Keratinocyte (primary cell): ENCODE results near the gene CEP295NL. TPM values are rescaled to one million over a fixed set of nuclear protein-coding genes. Genes with fewer than 3 reads are reported as not detected.

ENCODE experiments used
- DNase-seq: peaks from one replicate; pipeline ENCODE4 v3.0.0-alpha.2; 2011; ENCODE audit warnings: low read depth, missing footprints, low spot score
- FAIRE-seq: peaks from 2 replicates; lab custom pipeline; 2011; peaks lifted over from hg19 to GRCh38; lab: Jason Lieb, UNC
- H2AFZ ChIP-seq: 2 replicates; pipeline ENCODE4 v1.6.0; 2012; ENCODE audit warnings: low read length, control low read depth, inconsistent platforms; ENCODE audit not compliant: control insufficient read depth
- H3K27ac ChIP-seq: 2 replicates; pipeline ENCODE4 v1.5.1; 2011; ENCODE audit warnings: low read length; ENCODE audit not compliant: control insufficient read depth, insufficient read depth
- H3K27me3 ChIP-seq: 3 replicates; pipeline ENCODE4 v1.6.0; 2011; ENCODE audit warnings: low read length; ENCODE audit not compliant: control insufficient read depth, insufficient read depth; ENCODE audit errors: extremely low read depth
- H3K36me3 ChIP-seq, 2 experiments: 2 replicates in 1 of 2; 3 replicates in 1 of 2; pipeline ENCODE4 v1.5.1; 2011; ENCODE audit warnings: low read length in 2 of 2, mild to moderate bottlenecking in 1 of 2; ENCODE audit not compliant: control insufficient read depth in 2 of 2, insufficient read depth in 2 of 2; ENCODE audit errors: extremely low read depth in 1 of 2
- H3K4me1 ChIP-seq: 3 replicates; pipeline ENCODE4 v1.5.1; 2011; ENCODE audit warnings: low read length; ENCODE audit not compliant: control insufficient read depth, insufficient read depth; ENCODE audit errors: extremely low read depth
- H3K4me2 ChIP-seq: 3 replicates; pipeline ENCODE4 v1.6.0; 2011; ENCODE audit warnings: low read depth, low read length; ENCODE audit not compliant: control insufficient read depth, insufficient read depth; ENCODE audit errors: extremely low read depth
- H3K4me3 ChIP-seq, 3 experiments: fragments of 200-600 bp in 1 of 3; sonication (generic) in 1 of 3; 2 replicates in 2 of 3; 3 replicates in 1 of 3; pipeline ENCODE4 v1.5.1; 2011 to 2016; ENCODE audit warnings: low read length in 3 of 3, mild to moderate bottlenecking in 3 of 3, control low read depth in 2 of 3, inconsistent platforms in 1 of 3, low read depth in 1 of 3, mixed read lengths in 1 of 3, mixed run types in 1 of 3, moderate library complexity in 1 of 3; ENCODE audit not compliant: control insufficient read depth in 2 of 3, insufficient read depth in 2 of 3; ENCODE audit errors: extremely low read depth in 1 of 3
- H3K79me2 ChIP-seq: 2 replicates; pipeline ENCODE4 v1.6.0; 2012; ENCODE audit warnings: low read length; ENCODE audit not compliant: control insufficient read depth, insufficient read depth
- H3K9ac ChIP-seq: 3 replicates; pipeline ENCODE4 v1.6.0; 2011; ENCODE audit warnings: low read length; ENCODE audit not compliant: control insufficient read depth, insufficient read depth; ENCODE audit errors: extremely low read depth
- H3K9me1 ChIP-seq: 3 replicates; pipeline ENCODE4 v1.6.0; 2011; ENCODE audit warnings: low read length; ENCODE audit not compliant: control insufficient read depth, insufficient read depth; ENCODE audit errors: extremely low read depth
- H3K9me3 ChIP-seq: 2 replicates; pipeline ENCODE4 v1.5.1; 2012; ENCODE audit warnings: low read depth, low read length; ENCODE audit not compliant: control insufficient read depth
- H4K20me1 ChIP-seq: 3 replicates; pipeline ENCODE4 v1.6.0; 2011; ENCODE audit warnings: low read length; ENCODE audit not compliant: control insufficient read depth, insufficient read depth; ENCODE audit errors: extremely low read depth
- EZH2 ChIP-seq: IDR thresholded peaks from one replicate; pipeline ENCODE4 v1.6.1; 2012; ENCODE audit warnings: inconsistent platforms, mild to moderate bottlenecking, low read length, moderate library complexity
- dilution Hi-C: fragments of 300-500 bp; cut with MboI; formaldehyde crosslinking; loops from one replicate; pipeline ENCODE4 v1.7.0; 2020; ENCODE audit warnings: low sequenced_read_pairs; ENCODE audit not compliant: extremely low pct_ligation_motif_present
- polyA plus RNA-seq, 5 experiments: library from polyadenylated mRNA; depleted of rRNA in 3 of 5; stranded (reverse) in 3 of 5; stranded (forward) in 1 of 5; unstranded in 1 of 5; fragments of >200 nt; gene quantifications; 1 replicate in 1 of 5; 2 replicates in 3 of 5; 3 replicates in 1 of 5; pipeline versions ENCODE4 v1.2.1 to v1.2.3, GENCODE V29; 2011 to 2012; ENCODE audit warnings: missing spikeins in 2 of 5, low read depth in 1 of 5, low replicate concordance in 1 of 5
- TF ChIP-seq, protein P1 (sequence below), 3 experiments: IDR thresholded peaks in 1 of 3; conservative IDR thresholded peaks in 1 of 3; optimal IDR thresholded peaks in 1 of 3; 2 replicates in 2 of 3; 3 replicates in 1 of 3; pipeline versions ENCODE3 to v1.5.1; 2011; ENCODE audit warnings: low read length in 3 of 3, mild to moderate bottlenecking in 3 of 3, moderate library complexity in 2 of 3, control low read depth in 1 of 3, inconsistent platforms in 1 of 3; ENCODE audit not compliant: insufficient read depth in 2 of 3; ENCODE audit errors: extremely low read depth in 1 of 3

The CEP295NL gene
- polyA plus RNA-seq, 1 donor (not counting 4 experiments of a cell fraction or from before 2014, with no cell fraction given), result not detected

DNA sequence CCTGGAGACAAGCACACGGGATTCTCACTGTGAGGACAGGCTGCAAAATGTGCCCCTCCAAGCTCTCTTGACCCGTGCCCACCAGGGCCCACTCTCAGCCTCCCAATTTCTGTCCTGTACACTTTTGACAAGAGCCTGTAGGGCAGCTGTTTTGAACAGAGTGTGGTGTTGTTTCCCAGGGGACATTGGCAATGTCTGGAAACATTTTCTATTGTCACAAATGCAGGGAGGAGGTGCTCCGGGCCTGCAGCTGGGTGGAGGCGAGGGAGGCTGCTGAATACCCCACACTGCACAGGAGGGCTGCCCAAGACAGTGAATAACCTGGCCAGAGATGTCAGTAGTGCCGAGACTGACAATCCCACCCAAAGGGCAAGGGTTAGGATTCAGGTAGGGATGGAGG is 10.5 kb downstream of the CEP295NL start:
- DNase-seq (no peak), FAIRE-seq (no peak)
- H3K4me3 ChIP-seq, result no peak overlapping the region
- H3K27ac ChIP-seq, result no peak overlapping the region
- no peaks in the 10 kb centered on the region for H3K4me1 ChIP-seq
- H2AFZ ChIP-seq, result no peak overlapping the region
- dilution Hi-C loops, result no loop called here
- no peak overlapping the region for H3K9ac ChIP-seq
- H4K20me1 ChIP-seq, result peaks cover 2% of the 10 kb centered on the region
- TF ChIP-seq EZH2, result no peak
- TF ChIP-seq, protein P1, sequence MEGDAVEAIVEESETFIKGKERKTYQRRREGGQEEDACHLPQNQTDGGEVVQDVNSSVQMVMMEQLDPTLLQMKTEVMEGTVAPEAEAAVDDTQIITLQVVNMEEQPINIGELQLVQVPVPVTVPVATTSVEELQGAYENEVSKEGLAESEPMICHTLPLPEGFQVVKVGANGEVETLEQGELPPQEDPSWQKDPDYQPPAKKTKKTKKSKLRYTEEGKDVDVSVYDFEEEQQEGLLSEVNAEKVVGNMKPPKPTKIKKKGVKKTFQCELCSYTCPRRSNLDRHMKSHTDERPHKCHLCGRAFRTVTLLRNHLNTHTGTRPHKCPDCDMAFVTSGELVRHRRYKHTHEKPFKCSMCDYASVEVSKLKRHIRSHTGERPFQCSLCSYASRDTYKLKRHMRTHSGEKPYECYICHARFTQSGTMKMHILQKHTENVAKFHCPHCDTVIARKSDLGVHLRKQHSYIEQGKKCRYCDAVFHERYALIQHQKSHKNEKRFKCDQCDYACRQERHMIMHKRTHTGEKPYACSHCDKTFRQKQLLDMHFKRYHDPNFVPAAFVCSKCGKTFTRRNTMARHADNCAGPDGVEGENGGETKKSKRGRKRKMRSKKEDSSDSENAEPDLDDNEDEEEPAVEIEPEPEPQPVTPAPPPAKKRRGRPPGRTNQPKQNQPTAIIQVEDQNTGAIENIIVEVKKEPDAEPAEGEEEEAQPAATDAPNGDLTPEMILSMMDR (optimal IDR thresholded peaks at IDR 0.05 in 1 of 3, IDR thresholded peaks at IDR 0.05 in 1 of 3, conservative IDR thresholded peaks at IDR 0.05 in 1 of 3; ENCODE audit: extremely low read depth in 1 of 3, insufficient read depth in 2 of 3, low read length in 3 of 3), result no peak
- H3K27me3 ChIP-seq, result peaks cover 13% of the 10 kb centered on the region
- no peaks in the 10 kb centered on the region for H3K9me1 ChIP-seq
- no peaks in the 10 kb centered on the region for H3K9me3 ChIP-seq
- H3K4me2 ChIP-seq, result no peak overlapping the region
- no peaks in the 10 kb centered on the region for H3K79me2 ChIP-seq
- H3K36me3 ChIP-seq, result no peaks in the 10 kb centered on the region

DNA sequence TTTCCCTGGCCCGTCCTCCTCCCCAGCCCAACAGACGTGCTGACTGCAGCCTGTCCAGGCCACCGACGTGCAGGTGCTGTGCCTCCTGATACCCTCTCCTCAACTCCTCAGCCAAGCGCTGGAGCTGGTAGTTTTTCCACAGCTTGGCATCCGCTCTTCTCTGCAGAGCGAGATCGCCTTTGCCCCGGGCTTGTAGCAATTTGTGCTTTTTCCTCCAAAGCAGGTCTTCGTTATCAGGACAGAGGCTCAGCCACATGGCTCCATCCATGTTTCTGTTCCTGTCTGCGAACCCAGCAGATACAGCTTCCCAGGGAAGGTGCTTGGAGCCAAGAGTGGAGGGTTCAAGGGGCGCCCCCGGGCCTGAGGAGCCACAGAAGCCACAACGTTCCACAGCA is 10.9 kb downstream of the CEP295NL start:
- H3K4me2 ChIP-seq, result no peak overlapping the region
- TF ChIP-seq, protein P1 (optimal IDR thresholded peaks at IDR 0.05 in 1 of 3, IDR thresholded peaks at IDR 0.05 in 1 of 3, conservative IDR thresholded peaks at IDR 0.05 in 1 of 3; ENCODE audit: extremely low read depth in 1 of 3, insufficient read depth in 2 of 3, low read length in 3 of 3), result no peak
- no peak for TF ChIP-seq EZH2
- no peak for DNase-seq
- peaks cover 13% of the 10 kb centered on the region for H3K27me3 ChIP-seq
- no peaks in the 10 kb centered on the region for H3K9me3 ChIP-seq
- no peak overlapping the region for H3K4me3 ChIP-seq
- no peak overlapping the region for H3K9ac ChIP-seq
- no peak overlapping the region for H3K27ac ChIP-seq
- no peak overlapping the region for H2AFZ ChIP-seq
- no peaks in the 10 kb centered on the region for H3K79me2 ChIP-seq
- FAIRE-seq, result no peak
- H3K36me3 ChIP-seq, result no peaks in the 10 kb centered on the region
- H3K9me1 ChIP-seq, result no peaks in the 10 kb centered on the region
- dilution Hi-C loops, result no loop called here
- H4K20me1 ChIP-seq, result peaks cover 2% of the 10 kb centered on the region
- H3K4me1 ChIP-seq, result no peaks in the 10 kb centered on the region
